ES-I3 (cell line): ENCODE results near the gene CDC42BPA.
"Not testable (repeated sequence)": the region's sequence is repeated elsewhere in the genome, so short reads cannot be mapped to it uniquely, and the experiment has no call there.

Source experiments
- H3K36me3 ChIP-seq: 2 replicates; pipeline ENCODE4 v1.6.1; 2013; ENCODE audit warnings: mild to moderate bottlenecking, low read length, control low read depth, moderate library complexity; ENCODE audit not compliant: insufficient read depth
- H3K4me1 ChIP-seq: 2 replicates; pipeline ENCODE4 v1.6.1; 2013; ENCODE audit warnings: mild to moderate bottlenecking, control low read depth, low read length; ENCODE audit not compliant: insufficient read depth
- H3K9ac ChIP-seq: 2 replicates; pipeline ENCODE4 v1.6.1; 2013; ENCODE audit warnings: low read depth, mild to moderate bottlenecking, low read length, moderate library complexity
- H3K9me3 ChIP-seq: 2 replicates; pipeline ENCODE4 v1.6.1; 2013; ENCODE audit warnings: mild to moderate bottlenecking, low read length, moderate library complexity; ENCODE audit not compliant: control insufficient read depth, insufficient read depth

CDC42BPA gene

DNA sequence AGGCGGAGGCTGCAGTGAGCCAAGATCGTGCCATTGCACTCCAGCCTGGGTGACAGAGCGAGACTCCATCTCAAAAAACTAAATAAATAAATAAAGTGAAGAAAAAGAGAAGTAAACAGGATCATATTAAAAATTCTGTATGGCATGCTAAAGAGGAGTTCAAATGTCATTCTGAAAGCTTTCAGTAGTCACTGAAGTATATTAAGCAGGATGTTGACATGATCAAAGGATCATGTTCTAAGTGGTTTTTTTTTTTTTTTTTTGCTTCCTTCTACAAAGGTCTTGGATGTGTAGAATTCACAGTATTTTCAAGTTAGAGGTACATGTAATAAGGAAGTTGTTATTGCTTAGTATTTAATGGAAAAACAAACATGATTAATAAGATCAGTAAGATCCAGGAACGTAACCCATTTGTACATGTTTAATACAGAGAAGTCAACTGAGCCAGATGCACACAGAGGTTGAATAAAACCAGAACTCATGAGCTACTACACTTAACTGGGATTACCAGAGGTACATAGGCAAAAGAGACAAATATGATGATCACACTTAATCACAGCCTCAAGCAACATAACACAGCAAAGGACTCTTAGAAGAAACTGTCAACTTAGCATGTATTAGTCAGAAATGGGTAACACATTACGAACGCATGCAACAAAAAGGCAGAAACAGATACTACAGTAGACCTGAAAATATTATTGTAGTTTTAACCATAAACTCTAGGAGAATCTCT lies 12.2 kb downstream of the CDC42BPA start:
- Histone ChIP-seq H3K9ac (no peak overlapping the region), H3K9me3 (no peaks in the 10 kb centered on the region), H3K4me1 (peaks cover 18% of the 10 kb centered on the region), H3K36me3 (no peaks in the 10 kb centered on the region)

- Histone ChIP-seq H3K9ac (no peak overlapping the region), H3K4me1 (peaks cover 18% of the 10 kb centered on the region), H3K36me3 (no peaks in the 10 kb centered on the region), H3K9me3 (no peaks in the 10 kb centered on the region)
These were observed 13.6 kb downstream of the CDC42BPA start for GRCh38 chr1:227304665-227305064.

GRCh38 chr1:227303662-227304061 lies 14.6 kb downstream of the CDC42BPA start:
- Histone ChIP-seq H3K4me1 (peaks cover 22% of the 10 kb centered on the region), H3K36me3 (no peaks in the 10 kb centered on the region), H3K9me3 (no peaks in the 10 kb centered on the region), H3K9ac (no peak overlapping the region)

DNA sequence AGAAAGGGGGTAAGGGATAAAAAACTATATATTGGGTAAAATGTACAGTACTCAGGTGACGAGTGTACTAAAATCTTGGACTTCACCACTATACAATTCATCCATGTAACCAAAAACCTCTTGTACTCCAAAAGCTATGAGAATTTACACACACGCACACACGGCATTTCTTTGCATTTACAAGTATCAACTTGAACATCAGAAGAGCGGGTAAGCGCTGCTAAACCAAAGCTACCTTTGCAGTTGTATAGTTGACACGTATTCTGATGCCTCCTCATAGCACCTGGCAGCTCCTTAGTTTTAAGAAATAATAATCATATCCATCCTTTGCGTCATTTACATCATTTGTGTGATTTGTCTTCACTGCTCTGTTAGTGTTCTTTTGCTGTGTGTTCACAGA lies 17.6 kb downstream of the CDC42BPA start:
- no peaks in the 10 kb centered on the region for H3K36me3 ChIP-seq
- H3K9me3 ChIP-seq, result no peaks in the 10 kb centered on the region
- H3K4me1 ChIP-seq, result peaks cover 25% of the 10 kb centered on the region
- H3K9ac ChIP-seq, result no peak overlapping the region

GRCh38 chr1:227299688-227300087 lies 18.6 kb downstream of the CDC42BPA start:
- H3K36me3 ChIP-seq, result no peaks in the 10 kb centered on the region
- H3K9me3 ChIP-seq, result no peaks in the 10 kb centered on the region
- no peak overlapping the region for H3K9ac ChIP-seq
- H3K4me1 ChIP-seq, result peaks cover 25% of the 10 kb centered on the region

DNA sequence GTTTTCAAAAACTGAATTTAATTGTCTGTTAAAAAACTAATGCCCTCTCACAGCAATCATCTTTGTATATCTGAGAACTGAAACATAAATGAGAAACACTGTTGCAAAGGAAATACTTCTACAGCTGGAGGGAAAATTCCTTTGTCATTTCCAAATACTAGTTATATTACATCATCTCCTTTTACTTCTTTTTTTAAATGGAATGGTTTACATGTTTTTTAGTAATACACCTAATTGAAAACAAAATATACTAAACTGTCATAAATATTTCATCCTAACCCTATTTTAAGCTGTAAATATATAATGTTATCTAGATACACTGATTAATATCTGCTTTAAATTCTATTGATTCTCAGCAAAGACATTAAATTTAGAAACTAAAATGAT lies 19.1 kb downstream of the CDC42BPA start:
- Histone ChIP-seq H3K4me1 (peaks cover 25% of the 10 kb centered on the region), H3K36me3 (no peaks in the 10 kb centered on the region), H3K9ac (no peak overlapping the region), H3K9me3 (no peaks in the 10 kb centered on the region)

- Histone ChIP-seq H3K9ac (no peak overlapping the region), H3K4me1 (peaks cover 25% of the 10 kb centered on the region), H3K36me3 (no peaks in the 10 kb centered on the region), H3K9me3 (no peaks in the 10 kb centered on the region)
These were observed 19.6 kb downstream of the CDC42BPA start for GRCh38 chr1:227298512-227299240.

- H3K9ac ChIP-seq, result no peak overlapping the region
- no peaks in the 10 kb centered on the region for H3K36me3 ChIP-seq
- H3K4me1 ChIP-seq, result peaks cover 11% of the 10 kb centered on the region
- H3K9me3 ChIP-seq, result no peaks in the 10 kb centered on the region
These were observed 21.1 kb downstream of the CDC42BPA start for GRCh38 chr1:227297073-227297793.

- no peaks in the 10 kb centered on the region for H3K36me3 ChIP-seq
- H3K9me3 ChIP-seq, result no peaks in the 10 kb centered on the region
- no peak overlapping the region for H3K9ac ChIP-seq
- H3K4me1 ChIP-seq, result peaks cover 8% of the 10 kb centered on the region; the same call in 1 of the 2 replicates
These were observed 22.7 kb downstream of the CDC42BPA start for GRCh38 chr1:227295609-227296008.

DNA sequence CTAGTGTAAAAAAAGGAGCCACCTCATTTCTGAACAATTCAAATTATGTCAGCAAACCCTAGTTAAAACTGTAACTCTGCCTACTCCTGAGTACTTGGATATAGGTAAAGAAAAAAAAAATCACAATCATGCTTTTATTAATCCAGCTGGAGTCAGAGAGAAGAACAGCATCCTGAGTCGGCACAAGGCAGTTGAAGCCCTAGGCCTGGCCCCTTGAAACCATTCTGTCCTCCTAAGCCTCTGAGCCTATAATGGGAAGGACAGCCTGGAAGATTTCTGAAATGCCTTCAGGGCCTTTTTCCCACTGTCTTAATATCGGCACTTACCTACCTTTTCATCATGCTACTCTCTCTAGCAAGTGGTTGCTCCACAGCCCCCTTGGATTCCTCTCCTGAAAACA lies 32.5 kb downstream of the CDC42BPA start:
- Histone ChIP-seq H3K36me3 (peaks cover 8% of the 10 kb centered on the region; the same call in 1 of the 2 replicates), H3K9ac (no peak overlapping the region), H3K4me1 (no peaks in the 10 kb centered on the region), H3K9me3 (peaks cover 45% of the 10 kb centered on the region)

DNA sequence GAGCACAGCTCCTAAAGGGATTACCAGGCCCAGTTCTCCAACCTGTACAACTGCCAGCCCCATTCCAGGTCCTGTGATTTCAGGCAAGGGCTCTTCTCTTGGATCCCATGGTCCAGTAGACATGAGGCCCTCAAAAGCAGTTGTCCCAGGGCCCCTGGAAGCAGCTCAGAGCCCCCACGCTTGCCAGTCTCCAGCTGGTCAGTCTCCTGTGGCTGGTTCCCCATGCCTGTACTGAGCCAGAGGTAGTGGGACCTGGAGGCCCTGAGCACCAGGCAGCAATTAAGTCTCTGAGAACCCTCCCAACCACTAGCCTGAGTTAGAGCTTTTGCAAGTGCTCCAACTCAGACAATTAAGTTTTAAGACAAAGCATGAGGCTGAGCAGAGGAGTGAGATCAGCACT lies 36.9 kb downstream of the CDC42BPA start:
- H3K36me3 ChIP-seq, result 0 out of 2 replicates have a peak, but pooled peaks cover 8% of the 10 kb centered on the region
- H3K9me3 ChIP-seq, result peaks cover 36% of the 10 kb centered on the region
- H3K9ac ChIP-seq, result no peak overlapping the region
- H3K4me1 ChIP-seq, result no peaks in the 10 kb centered on the region

GRCh38 chr1:227280836-227281235 lies 37.5 kb downstream of the CDC42BPA start:
- 0 out of 2 replicates have a peak, but pooled peaks cover 8% of the 10 kb centered on the region for H3K36me3 ChIP-seq
- peaks cover 31% of the 10 kb centered on the region for H3K9me3 ChIP-seq
- no peaks in the 10 kb centered on the region for H3K4me1 ChIP-seq
- no peak overlapping the region for H3K9ac ChIP-seq

- H3K9me3 ChIP-seq, result peaks cover 13% of the 10 kb centered on the region
- not testable (repeated sequence) for H3K4me1 ChIP-seq, H3K36me3 ChIP-seq, H3K9ac ChIP-seq
These were observed 42.1 kb downstream of the CDC42BPA start for GRCh38 chr1:227276156-227276693.

DNA sequence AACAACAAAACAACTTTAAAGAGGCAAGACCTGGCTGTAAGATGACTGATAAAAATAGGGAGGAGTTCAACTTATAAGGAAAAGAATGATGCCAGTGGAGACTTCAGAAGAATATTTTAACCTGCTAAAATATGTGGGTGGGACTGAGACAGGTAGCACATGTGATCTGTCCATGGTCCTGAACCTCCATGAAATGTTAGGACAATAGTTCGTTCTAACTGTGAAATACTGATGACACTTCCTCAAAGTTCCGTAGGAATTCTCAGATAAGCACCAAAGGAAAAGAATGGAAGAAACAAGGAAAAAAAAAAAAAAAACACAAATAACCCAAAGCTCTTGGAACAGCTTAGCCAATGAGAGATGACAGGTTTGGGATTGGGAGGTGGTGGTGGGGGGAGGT lies 44.7 kb downstream of the CDC42BPA start:
- Histone ChIP-seq H3K4me1 (no peaks in the 10 kb centered on the region), H3K9ac (no peak overlapping the region), H3K9me3 (peaks cover 6% of the 10 kb centered on the region; the same call in 1 of the 2 replicates), H3K36me3 (no peaks in the 10 kb centered on the region)
